ENCODE data around the gene RDX. TPM values are rescaled to one million over a fixed set of nuclear protein-coding genes. Genes with fewer than 3 reads are reported as not detected.

Gene RDX
- total and polyA plus RNA-seq, 2 of the 8 experiments (the other 6 are each of a cell fraction or from before 2014, with no cell fraction given), result 27.4 to 100 TPM

DNA sequence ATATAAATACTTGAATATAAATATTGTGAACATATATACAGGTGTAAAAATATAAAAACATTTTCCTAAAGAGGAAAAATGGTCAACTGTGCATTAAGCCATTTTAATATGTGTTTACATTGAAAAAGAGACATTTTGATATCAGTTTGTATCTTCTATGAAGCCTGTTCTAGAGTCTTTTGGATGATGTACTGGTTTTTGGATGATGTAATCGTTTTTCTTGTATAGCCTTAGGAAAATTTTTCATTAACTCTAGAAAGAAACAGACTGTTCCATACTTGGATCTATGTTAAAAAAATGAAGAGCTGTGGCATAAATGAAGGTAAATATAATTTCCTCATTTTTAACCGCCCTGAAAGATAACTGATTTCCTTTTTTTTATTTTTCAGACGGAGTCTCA lies 39.6 kb upstream of the RDX start (continued):
- TF ChIP-seq, protein P1, sequence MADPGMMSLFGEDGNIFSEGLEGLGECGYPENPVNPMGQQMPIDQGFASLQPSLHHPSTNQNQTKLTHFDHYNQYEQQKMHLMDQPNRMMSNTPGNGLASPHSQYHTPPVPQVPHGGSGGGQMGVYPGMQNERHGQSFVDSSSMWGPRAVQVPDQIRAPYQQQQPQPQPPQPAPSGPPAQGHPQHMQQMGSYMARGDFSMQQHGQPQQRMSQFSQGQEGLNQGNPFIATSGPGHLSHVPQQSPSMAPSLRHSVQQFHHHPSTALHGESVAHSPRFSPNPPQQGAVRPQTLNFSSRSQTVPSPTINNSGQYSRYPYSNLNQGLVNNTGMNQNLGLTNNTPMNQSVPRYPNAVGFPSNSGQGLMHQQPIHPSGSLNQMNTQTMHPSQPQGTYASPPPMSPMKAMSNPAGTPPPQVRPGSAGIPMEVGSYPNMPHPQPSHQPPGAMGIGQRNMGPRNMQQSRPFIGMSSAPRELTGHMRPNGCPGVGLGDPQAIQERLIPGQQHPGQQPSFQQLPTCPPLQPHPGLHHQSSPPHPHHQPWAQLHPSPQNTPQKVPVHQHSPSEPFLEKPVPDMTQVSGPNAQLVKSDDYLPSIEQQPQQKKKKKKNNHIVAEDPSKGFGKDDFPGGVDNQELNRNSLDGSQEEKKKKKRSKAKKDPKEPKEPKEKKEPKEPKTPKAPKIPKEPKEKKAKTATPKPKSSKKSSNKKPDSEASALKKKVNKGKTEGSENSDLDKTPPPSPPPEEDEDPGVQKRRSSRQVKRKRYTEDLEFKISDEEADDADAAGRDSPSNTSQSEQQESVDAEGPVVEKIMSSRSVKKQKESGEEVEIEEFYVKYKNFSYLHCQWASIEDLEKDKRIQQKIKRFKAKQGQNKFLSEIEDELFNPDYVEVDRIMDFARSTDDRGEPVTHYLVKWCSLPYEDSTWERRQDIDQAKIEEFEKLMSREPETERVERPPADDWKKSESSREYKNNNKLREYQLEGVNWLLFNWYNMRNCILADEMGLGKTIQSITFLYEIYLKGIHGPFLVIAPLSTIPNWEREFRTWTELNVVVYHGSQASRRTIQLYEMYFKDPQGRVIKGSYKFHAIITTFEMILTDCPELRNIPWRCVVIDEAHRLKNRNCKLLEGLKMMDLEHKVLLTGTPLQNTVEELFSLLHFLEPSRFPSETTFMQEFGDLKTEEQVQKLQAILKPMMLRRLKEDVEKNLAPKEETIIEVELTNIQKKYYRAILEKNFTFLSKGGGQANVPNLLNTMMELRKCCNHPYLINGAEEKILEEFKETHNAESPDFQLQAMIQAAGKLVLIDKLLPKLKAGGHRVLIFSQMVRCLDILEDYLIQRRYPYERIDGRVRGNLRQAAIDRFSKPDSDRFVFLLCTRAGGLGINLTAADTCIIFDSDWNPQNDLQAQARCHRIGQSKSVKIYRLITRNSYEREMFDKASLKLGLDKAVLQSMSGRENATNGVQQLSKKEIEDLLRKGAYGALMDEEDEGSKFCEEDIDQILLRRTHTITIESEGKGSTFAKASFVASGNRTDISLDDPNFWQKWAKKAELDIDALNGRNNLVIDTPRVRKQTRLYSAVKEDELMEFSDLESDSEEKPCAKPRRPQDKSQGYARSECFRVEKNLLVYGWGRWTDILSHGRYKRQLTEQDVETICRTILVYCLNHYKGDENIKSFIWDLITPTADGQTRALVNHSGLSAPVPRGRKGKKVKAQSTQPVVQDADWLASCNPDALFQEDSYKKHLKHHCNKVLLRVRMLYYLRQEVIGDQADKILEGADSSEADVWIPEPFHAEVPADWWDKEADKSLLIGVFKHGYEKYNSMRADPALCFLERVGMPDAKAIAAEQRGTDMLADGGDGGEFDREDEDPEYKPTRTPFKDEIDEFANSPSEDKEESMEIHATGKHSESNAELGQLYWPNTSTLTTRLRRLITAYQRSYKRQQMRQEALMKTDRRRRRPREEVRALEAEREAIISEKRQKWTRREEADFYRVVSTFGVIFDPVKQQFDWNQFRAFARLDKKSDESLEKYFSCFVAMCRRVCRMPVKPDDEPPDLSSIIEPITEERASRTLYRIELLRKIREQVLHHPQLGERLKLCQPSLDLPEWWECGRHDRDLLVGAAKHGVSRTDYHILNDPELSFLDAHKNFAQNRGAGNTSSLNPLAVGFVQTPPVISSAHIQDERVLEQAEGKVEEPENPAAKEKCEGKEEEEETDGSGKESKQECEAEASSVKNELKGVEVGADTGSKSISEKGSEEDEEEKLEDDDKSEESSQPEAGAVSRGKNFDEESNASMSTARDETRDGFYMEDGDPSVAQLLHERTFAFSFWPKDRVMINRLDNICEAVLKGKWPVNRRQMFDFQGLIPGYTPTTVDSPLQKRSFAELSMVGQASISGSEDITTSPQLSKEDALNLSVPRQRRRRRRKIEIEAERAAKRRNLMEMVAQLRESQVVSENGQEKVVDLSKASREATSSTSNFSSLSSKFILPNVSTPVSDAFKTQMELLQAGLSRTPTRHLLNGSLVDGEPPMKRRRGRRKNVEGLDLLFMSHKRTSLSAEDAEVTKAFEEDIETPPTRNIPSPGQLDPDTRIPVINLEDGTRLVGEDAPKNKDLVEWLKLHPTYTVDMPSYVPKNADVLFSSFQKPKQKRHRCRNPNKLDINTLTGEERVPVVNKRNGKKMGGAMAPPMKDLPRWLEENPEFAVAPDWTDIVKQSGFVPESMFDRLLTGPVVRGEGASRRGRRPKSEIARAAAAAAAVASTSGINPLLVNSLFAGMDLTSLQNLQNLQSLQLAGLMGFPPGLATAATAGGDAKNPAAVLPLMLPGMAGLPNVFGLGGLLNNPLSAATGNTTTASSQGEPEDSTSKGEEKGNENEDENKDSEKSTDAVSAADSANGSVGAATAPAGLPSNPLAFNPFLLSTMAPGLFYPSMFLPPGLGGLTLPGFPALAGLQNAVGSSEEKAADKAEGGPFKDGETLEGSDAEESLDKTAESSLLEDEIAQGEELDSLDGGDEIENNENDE (IDR thresholded peaks at IDR 0.05; ENCODE audit: insufficient replicate concordance, low read length), result no peak
- TF ChIP-seq RXRA (IDR thresholded peaks at IDR 0.05; ENCODE audit: insufficient read depth, low read depth, low read length) (no peak), SRF (IDR thresholded peaks at IDR 0.05; ENCODE audit: low read depth, low read length) (no peak), SP2 (IDR thresholded peaks at IDR 0.05; ENCODE audit: low read length) (no peak), RFX5 (IDR thresholded peaks at IDR 0.05; ENCODE audit: borderline replicate concordance, low read depth, low read length) (no peak), JUN (IDR thresholded peaks at IDR 0.05; ENCODE audit: low read depth, low read length) (no peak), BACH1 (IDR thresholded peaks at IDR 0.05; ENCODE audit: low read length) (no peak), CBX8 (IDR thresholded peaks at IDR 0.05; ENCODE audit: borderline replicate concordance, low read depth, low read length) (no peak), SIRT6 (IDR thresholded peaks at IDR 0.05; ENCODE audit: low read length) (no peak), POU5F1 (IDR thresholded peaks at IDR 0.05; ENCODE audit: low read depth, low read length) (no peak), ZNF274 (IDR thresholded peaks at IDR 0.05; ENCODE audit: borderline replicate concordance, extremely low read depth, low read length) (no peak), SIX5 (IDR thresholded peaks at IDR 0.05; ENCODE audit: low read depth, low read length) (no peak)

All from H1 (cell line).